GM21515 (cell line): Measurements from ENCODE around the gene IFT88.

Experiments
- ATAC-seq: cut with Tn5 transposase; IDR thresholded peaks from one replicate; pipeline ENCODE4 v1.9.1; 2021; ENCODE audit not compliant: unreplicated experiment

IFT88 gene

DNA sequence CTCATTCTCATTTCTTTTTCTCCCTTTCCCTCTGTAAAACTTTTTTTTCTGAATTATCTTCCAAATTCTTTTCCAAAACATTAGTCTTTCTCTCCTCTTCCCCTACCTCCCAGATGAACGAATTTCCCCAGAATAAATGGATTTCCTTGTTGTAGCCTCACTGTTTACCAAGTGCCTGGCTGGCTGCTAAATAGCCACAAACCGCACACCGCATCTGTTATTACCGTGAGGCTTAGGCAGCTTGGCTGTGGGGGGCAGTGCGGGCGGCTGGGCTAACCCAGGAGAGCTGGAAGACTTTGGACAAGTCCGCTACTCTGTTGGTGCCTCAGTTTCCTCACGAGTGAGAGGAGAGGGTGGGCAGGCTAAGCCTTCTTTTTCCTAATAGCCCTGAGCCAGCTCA is 147.2 kb downstream of the IFT88 start:
- no peak for ATAC-seq

DNA sequence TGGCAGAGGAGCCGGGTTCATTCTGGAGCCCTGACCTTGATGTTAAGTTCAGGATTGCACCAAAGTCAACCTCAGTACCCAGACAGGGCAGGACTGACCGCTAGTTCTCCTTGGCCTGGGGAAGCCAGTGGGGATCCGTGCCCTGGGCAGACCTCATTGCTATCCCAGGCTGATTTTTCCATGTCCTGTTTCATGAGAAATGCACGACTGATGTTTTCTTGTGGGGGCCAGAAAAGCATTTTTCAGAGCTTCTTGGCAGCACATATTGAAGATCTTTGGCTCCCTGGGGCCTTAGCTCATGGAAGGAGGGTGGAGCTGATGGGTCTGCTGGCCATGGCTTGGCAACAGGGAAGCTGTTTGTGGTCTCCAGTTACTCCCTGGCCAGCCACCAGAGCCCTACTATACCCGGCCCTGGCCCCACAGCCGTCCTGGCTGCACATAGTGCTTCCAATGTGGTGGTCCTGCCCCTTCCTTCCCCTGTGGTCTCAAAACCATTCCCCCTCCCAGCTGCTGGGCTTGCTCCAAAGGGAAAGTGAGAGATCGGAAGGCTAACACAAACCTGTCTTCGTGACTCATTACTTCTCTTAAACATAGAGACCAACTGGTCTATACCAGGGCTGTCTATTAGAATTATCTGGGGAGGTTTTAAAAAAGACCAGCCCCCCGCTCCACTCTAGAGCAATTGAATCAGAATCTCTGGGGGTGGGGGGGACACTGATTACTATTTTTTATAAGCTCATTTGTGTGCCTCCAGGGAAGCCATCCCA is 147.8 kb downstream of the IFT88 start:
- ATAC-seq: no peak

DNA sequence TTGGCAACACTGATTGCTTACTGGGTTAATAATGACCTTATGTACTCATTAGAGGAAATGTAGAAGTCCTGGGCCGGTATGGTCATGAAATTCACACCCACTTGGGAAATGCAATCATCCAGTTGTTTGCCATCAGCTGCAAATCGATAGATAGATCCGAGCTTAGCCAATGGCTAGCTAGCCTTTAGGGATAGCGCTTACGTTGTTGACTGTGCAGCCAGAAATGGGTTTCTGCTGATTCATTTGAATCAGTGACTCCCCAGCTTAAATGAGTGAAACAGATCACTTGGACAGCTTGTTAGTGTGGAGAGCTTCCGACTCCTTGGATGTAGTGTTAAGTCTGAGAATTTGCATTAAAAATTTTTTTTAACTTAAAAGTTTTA is 148.4 kb downstream of the IFT88 start:
- ATAC-seq: no peak

DNA sequence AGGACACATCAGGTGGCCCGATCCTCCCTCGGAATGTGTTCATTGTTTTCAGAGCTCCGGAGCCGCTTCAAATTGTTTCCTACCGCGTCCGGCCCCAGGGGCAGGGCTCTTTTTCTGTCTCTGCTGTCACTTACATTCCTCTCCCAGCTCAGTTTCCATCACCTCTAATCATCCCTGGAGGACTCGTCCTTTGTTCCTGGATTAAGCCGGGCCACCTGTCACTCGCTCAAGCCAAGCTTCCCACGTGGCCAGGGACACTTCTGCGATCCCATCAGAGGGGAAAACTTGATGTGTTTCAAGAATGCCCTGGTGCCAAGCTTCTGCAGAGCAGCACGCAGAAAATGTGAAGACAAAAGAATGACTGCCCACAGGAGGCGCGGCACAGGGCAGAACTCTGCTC is 150.0 kb downstream of the IFT88 start:
- ATAC-seq: no peak

DNA sequence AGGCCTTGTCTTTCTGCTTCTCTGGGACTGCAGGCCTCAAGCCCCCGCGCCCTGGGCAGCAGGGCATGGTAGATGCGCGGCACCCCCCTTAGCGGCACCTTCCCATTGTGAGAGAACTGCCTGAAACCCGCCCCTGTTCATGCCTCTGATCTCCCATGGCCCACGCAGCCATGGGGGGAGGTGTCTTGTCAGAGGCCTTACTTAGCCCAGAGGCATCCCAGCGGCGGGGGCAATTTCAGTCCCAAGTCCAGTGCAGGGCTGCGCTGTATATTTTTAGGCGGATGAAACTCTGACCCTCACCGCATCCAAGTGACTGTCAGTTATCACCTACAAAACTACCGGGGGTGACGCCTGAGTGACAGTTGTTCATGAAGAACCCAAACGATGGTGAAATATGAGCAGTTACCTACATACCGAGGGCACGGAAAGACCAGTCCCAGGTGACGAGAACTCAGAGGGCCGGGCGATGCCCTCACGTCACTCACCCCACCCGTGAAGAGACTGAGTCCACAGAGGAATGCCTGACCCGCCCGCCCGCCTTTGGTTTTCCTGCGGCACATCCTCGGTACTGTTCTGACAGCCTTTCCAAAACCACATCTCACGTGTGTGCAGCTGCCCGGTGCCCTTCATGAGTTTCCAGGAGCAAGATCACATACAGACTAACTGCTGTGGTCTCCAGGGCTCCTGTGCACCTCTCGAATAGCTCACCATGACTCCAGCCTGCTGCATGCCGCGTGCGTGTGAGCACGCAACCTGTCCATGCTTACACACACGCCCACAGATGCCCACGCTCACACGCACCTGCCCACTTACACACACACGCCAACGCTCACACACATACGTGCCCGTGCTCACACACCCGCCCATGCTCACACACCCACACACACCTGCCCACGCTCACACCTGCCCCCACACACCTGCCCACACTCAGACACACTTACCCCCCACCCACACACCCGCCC is 150.9 kb downstream of the IFT88 start:
- no peak for ATAC-seq

DNA sequence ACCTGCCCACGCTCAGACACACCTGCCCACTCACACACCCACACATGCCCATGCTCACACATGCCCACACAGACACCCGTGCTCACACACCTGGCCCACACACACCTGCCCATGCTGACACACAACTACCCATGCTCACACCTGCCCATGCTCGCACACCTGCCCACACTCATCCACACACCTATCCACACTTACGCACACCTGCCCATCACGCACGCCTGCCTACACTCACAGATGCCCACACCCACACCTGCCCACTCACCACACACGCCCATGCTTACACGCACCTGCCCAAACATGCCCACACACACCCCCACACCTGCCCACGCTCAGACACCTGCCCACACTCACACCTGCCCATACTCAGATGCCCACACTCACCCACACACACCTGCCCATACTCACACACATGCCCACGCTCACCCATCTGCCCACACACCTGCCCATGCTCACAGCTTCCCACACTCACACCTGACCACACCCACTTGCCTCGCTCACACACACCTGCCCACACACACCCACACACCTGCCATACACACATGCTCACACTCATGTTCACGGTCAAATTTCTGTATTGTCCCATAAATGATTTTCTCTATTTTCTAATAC is 152.1 kb downstream of the IFT88 start:
- ATAC-seq: no peak

DNA sequence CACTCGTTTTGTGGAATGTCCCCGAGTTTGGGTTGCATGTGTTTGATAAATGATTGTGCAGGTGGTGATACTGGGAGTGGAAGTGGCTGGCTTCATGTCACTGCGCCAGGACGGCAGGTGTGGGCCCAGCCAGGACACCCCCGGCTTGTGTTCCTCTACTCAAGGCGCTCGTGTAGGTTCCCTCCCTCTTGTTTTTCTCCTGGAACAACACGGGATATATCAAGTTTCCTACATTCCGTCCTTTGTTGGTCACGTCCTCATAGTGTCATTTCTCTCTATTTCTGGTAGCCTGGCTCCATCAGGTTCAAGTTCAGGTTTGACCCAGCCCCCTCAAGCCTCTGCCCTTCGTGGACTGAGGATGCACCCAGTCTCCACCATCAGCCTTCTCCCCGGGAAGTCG is 152.8 kb downstream of the IFT88 start:
- ATAC-seq: no peak

DNA sequence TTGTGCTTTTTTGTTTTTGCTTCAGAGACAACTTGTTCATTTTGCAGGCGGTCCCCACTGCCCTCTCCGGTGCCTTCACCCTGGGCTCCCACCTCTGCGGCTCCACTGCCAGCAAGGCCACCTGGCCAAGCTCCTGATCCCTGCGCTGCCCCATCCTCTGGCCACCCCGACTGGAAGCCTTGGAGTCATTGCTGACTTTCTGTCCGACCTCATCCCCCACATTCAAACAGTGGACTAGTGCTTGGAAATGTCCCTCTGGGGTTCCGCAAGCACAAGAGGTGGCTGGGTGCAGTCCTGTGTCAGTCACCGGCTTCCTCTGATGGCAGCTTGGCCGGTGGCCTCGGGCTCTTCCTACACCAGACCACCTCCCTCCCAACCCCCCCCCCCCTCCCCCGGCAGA is 153.5 kb downstream of the IFT88 start:
- no peak for ATAC-seq

DNA sequence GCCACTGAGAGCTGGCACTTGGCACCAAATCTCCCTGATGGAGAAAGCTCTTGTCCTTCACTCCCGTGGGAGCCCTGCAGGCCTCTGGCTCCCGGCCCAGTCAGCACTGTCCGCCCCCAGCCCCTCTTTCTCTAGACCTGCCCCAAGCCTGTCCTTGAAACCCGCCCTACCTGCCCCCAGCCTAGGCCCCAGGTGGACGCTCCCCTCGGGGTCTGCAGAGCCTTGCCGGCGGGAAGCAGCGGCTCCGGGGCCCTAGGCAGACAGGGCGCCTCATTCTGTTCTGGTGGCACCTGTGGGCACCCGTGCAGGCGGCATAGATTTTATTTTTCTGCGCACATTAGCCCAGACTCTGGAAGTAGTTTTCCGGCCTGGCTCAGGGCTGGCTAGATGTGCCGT is 154.1 kb downstream of the IFT88 start:
- ATAC-seq: no peak

DNA sequence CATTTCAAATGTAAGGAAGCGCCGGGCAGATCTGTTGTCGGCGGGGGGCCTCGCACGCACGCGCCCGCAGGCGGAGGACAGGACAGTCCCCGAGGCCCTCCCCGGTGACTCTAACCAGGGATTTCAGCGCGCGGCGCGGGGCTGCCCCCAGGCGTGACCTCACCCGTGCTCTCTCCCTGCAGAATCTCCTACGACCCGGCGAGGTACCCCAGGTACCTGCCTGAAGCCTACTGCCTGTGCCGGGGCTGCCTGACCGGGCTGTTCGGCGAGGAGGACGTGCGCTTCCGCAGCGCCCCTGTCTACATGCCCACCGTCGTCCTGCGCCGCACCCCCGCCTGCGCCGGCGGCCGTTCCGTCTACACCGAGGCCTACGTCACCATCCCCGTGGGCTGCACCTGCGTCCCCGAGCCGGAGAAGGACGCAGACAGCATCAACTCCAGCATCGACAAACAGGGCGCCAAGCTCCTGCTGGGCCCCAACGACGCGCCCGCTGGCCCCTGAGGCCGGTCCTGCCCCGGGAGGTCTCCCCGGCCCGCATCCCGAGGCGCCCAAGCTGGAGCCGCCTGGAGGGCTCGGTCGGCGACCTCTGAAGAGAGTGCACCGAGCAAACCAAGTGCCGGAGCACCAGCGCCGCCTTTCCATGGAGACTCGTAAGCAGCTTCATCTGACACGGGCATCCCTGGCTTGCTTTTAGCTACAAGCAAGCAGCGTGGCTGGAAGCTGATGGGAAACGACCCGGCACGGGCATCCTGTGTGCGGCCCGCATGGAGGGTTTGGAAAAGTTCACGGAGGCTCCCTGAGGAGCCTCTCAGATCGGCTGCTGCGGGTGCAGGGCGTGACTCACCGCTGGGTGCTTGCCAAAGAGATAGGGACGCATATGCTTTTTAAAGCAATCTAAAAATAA is 154.7 kb downstream of the IFT88 start:
- no peak for ATAC-seq

DNA sequence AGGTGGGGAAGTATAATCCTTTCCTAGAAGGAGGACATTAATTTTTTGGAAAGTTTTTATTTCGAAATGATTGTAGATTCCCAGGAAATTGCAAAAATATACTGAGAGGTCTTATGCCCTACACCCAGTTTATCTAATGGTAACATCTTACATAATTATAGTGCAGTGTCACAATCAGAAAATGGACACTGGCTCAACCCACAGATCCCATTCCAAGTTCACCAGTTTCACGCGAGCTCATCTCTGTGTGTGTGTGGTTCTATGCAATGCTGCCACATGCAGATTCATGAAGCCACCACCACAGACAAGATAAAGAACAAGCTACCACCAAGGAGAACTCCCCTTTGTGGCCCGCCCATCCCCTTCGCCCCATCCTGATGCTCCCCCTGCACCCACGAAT is 160.9 kb downstream of the IFT88 start:
- ATAC-seq: no peak

DNA sequence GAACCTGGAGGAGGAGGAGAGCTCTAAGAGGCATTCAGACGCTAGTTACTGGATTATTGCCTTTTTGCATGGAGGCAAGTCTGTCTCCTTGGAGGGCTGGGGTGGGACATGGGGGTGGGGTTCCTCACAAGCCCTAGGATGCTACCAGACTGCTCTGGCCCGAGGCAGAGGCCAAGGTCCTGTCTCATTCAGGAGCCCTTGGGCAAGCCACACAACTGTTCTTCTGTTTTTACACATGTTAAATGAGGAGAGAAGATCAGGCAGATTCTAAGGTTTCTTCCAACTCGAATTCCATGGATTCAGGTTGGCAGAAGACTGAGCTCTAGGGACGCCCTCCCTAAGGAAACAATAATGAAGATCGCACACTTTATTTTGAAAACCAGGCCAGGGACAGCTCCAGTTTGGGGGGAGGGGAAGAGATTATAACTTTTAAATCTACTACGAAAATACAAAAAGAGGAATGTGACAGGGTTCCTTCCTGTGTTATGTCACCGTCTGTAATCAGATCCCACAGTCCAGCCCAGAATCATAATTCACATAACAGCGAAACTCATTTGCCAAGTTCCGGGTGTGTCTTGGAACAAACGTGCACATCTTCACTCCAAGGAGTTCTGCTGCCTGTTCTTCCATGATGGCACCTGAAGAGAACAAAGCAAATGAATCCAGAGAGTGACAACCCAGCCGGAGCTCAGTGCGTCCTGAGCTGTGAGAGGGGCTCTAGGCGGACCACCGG is 161.8 kb downstream of the IFT88 start:
- ATAC-seq: no peak

DNA sequence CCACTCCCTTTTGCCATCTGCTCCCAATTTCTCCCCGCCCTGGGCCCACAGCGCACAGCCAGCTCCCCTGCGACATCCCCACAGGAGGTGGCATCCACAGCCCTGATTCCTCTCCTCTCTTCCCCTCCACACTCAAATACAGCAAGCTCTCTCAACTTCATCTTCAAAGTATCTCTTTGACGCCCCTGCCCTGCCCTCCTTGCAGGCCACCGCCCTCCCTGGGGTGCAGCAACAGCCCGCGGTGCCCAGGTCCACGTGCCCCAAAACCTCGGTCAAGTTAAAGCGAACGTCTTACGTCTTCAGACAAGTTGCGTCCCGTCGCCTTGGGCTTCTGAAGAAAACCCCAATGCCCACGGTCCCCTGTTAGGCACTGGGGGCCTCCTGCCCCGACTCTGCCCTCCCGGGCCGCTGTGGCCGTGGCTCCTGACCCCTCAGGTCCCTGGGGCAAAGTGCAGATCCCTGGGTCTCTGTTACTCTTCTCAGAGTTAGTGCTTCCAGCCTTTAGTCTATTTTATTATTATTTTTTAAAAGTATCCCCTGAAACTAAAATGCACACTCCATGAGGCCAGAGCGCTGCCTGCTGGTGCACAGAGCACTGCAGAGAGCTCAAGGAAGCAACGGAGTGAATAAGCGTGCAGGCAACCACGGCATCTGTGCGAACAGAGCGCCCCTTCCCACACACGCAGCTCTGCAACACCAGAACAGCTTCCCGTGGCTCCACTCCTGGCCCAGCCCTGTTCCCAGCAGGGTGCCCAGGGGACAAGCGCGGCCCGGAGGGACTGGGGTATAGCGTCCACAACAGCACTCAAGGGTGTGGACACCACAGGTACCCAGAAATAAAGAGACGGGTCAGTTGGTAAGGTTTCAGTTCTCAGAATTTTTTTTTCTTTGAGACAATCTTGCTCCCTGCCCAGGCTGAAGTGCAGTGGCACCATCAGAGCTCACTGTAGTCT is 163.0 kb downstream of the IFT88 start:
- no peak for ATAC-seq

DNA sequence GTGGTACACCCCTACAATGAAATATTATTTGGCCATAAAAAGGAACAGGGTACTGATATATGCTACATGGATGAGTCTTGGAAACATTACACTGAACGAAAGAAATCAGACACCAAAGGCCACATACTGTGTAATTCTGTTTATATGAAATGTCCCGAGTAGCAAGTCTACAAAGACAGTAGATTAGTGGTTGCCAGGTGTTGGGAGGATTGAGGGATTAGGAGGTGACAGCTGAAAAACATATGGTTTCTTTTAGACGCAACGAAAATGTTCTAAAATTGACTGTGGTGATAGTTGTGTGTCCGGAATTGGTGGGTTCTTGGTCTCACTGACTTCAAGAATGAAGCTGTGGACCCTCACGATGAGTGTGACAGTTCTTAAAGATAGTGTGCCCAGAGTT is 171.7 kb downstream of the IFT88 start:
- no peak for ATAC-seq

DNA sequence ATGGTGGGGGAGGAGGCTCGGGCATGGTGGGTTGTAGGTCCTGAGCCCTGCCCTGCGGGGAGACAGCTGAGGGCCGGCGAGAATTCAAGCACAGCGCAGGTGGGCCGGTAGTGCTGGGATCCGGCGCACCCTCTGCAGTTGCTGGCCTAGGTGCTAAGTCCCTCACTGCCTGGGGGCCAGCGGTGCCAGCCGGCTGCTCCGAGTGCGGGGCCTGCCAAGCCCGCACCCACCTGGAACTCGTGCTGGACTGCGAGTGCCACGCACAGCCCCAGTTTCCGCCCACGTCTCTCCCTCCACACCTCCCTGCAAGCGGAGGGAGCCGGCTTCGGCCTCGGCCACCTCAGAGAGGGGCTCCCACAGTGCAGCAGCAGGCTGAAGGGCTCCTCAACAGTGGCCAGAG is 173.1 kb downstream of the IFT88 start:
- ATAC-seq: no peak
